BJ (cell line): ENCODE measurements around the gene ALPP. TPM values are rescaled to one million over a fixed set of nuclear protein-coding genes. Genes with fewer than 3 reads are reported as not detected.

Experiments used
- polyA plus RNA-seq: library from polyadenylated mRNA; depleted of rRNA; stranded (reverse); fragments of >200 nt; gene quantifications from 2 replicates; pipeline ENCODE4 v1.2.3, GENCODE V29; 2011; rRNA removed
- small RNA-seq: library from RNA; depleted of rRNA; stranded (forward); fragments of <200 nt; gene quantifications from one replicate; pipeline ENCODE3, GENCODE V24; 2012; ENCODE audit warnings: low replicate concordance, low read depth; ENCODE audit not compliant: insufficient read length

Gene ALPP
- polyA plus RNA-seq, 1 experiment, result not detected

Small RNAs within 50 kb of the gene (small RNA-seq; reads per million reads assigned to genes)
- not detected for gene AC068134.3
- not detected for gene AC068134.4

Other genes with a start within 250 kb of the ALPP start
- not detected in 2 replicates for gene ALPG, start 28.1 kb downstream of the ALPP start, polyA plus RNA-seq
- gene ALPI, start 77.4 kb downstream of the ALPP start, polyA plus RNA-seq, result not detected in 2 replicates
- not detected in 2 replicates for gene ECEL1, start 109.1 kb downstream of the ALPP start, polyA plus RNA-seq
- not detected in 2 replicates for gene PRSS56, start 141.6 kb downstream of the ALPP start, polyA plus RNA-seq
- not detected in 2 replicates for gene CHRND, start 147.4 kb downstream of the ALPP start, polyA plus RNA-seq
- not detected in 2 replicates for gene CHRNG, start 160.9 kb downstream of the ALPP start, polyA plus RNA-seq
- 1.7 and 2.5 TPM in 2 replicates for gene TIGD1, start 171.8 kb downstream of the ALPP start, polyA plus RNA-seq
- gene EIF4E2, start 171.9 kb downstream of the ALPP start, polyA plus RNA-seq, result 23.1 and 36.4 TPM in 2 replicates